ENCODE results near the gene TXLNG. TPM values are rescaled to one million over a fixed set of nuclear protein-coding genes. Genes with fewer than 3 reads are reported as not detected.

The TXLNG gene
- total and polyA plus RNA-seq, 2 donors (not counting 3 experiments of a cell fraction or from before 2014, with no cell fraction given) = 6.8 to 7.6 TPM

GRCh38 chrX:16874458-16875095 lies 88.3 kb downstream of the TXLNG start:
- TF ChIP-seq POLR2AphosphoS5 (IDR thresholded peaks at IDR 0.05; ENCODE audit: insufficient read depth, low read depth, low read length) (no peak), CTCF (IDR thresholded peaks at IDR 0.05; ENCODE audit: extremely low read depth in 1 of 2, insufficient read depth in 1 of 2, low read depth in 1 of 2, low read length in 2 of 2) (no peak), MYC (IDR thresholded peaks at IDR 0.05; ENCODE audit: low read depth, low read length) (no peak), EZH2 (IDR thresholded peaks at IDR 0.05; ENCODE audit: borderline replicate concordance, low read depth, low read length, severe bottlenecking) (no peak), MAX (IDR thresholded peaks at IDR 0.05; ENCODE audit: insufficient read depth, insufficient read length) (no peak), JUN (IDR thresholded peaks at IDR 0.05; ENCODE audit: borderline replicate concordance, insufficient read depth, insufficient read length, low read depth) (no peak), FOS (IDR thresholded peaks at IDR 0.05; ENCODE audit: borderline replicate concordance, insufficient read depth, low read length) (no peak), POLR2A (IDR thresholded peaks at IDR 0.05; ENCODE audit: low read depth, low read length) (no peak), GATA2 (IDR thresholded peaks at IDR 0.05; ENCODE audit: insufficient read depth, insufficient read length, low read depth, low read length) (no peak)
- POLR2A ChIA-PET = no interaction called here
- Histone ChIP-seq H3K4me3 (replicated peaks in 1 of 3; ENCODE audit: insufficient read depth in 1 of 3, low read depth in 1 of 3, low read length in 3 of 3) (no peak overlapping the region), H3K27me3 (ENCODE audit: control insufficient read depth in 2 of 2, insufficient read depth in 2 of 2, low read length in 2 of 2) (no peaks in the 10 kb centered on the region), H3K36me3 (ENCODE audit: control insufficient read depth in 2 of 2, extremely low read depth in 1 of 2, insufficient read depth in 2 of 2, low read length in 2 of 2) (no peaks in the 10 kb centered on the region), H3K4me1 (ENCODE audit: control insufficient read depth, extremely low read depth, insufficient read depth, low read length) (peaks cover 4% of the 10 kb centered on the region), H3K4me2 (ENCODE audit: insufficient read depth, low read length) (no peak overlapping the region), H3K9ac (replicated peaks; ENCODE audit: extremely low read depth, insufficient read depth, low read length) (no peak overlapping the region), H3K9me1 (replicated peaks; ENCODE audit: control insufficient read depth, extremely low read depth, insufficient read depth, low read length) (no peaks in the 10 kb centered on the region), H3K27ac (ENCODE audit: insufficient read depth, low read depth, low read length) (no peak overlapping the region), H3K79me2 (ENCODE audit: control insufficient read depth, insufficient read depth, low read length) (no peaks in the 10 kb centered on the region), H4K20me1 (replicated peaks; ENCODE audit: control insufficient read depth, extremely low read depth, insufficient read depth, low read length) (no peaks in the 10 kb centered on the region), H2AFZ (ENCODE audit: low read depth, low read length) (no peak overlapping the region), H3K9me3 (replicated peaks; ENCODE audit: control insufficient read depth, insufficient read depth, low read length) (no peaks in the 10 kb centered on the region)
- intact Hi-C loops (cut with micrococcal nuclease) = loop anchor here (5.0 kb wide), 1 partner anchor 87 kb away; the partner anchor contains the start of gene TXLNG
- FAIRE-seq (no peak), DNase-seq (ENCODE audit: low read depth, low spot score) (no peak)
- dilution Hi-C loops (cut with MboI; ENCODE audit: extremely low pct_ligation_motif_present, low sequenced_read_pairs) = no loop called here
- BruUV-seq (replicated peaks) = no TSS peak
- CTCF ChIA-PET = interaction anchor here (1.2 to 2.5 kb wide), 2 partner anchors 8 to 173 kb away, joined by 3 to 11 read pairs; no protein-coding TSS in a partner anchor

All from endothelial cell of umbilical vein (primary cell).